CD4-positive, alpha-beta T cell treated with Interleukin-6 for 4 hours (primary cell): ENCODE results near the gene MTA1.

Experiments
- DNase-seq: peaks from one replicate; pipeline ENCODE4 v3.0.0-alpha.2; 2020; ENCODE audit warnings: mixed read lengths

Gene MTA1

GRCh38 chr14:105501504-105502291, 82.1 kb downstream of the MTA1 start:
- no peak for DNase-seq

GRCh38 chr14:105502446-105503295, 83.0 kb downstream of the MTA1 start:
- DNase-seq: no peak

GRCh38 chr14:105503296-105503640, 83.6 kb downstream of the MTA1 start:
- DNase-seq: no peak

GRCh38 chr14:105503935-105504692, 84.5 kb downstream of the MTA1 start:
- DNase-seq: no peak

GRCh38 chr14:105505101-105505500, 85.5 kb downstream of the MTA1 start:
- DNase-seq: no peak

- DNase-seq: no peak
Observed at GRCh38 chr14:105507247-105507646, 87.6 kb downstream of the MTA1 start.

- DNase-seq: no peak
Observed at GRCh38 chr14:105508069-105508468, 88.4 kb downstream of the MTA1 start.

GRCh38 chr14:105508601-105509000, 89.0 kb downstream of the MTA1 start:
- no peak for DNase-seq

- no peak for DNase-seq
Observed at GRCh38 chr14:105517096-105517495, 97.5 kb downstream of the MTA1 start.

- no peak for DNase-seq
Observed at GRCh38 chr14:105519946-105520698, 100.5 kb downstream of the MTA1 start.
